Kidney epithelial cell (primary cell): ENCODE results near the gene SPCS2. TPM values are rescaled to one million over a fixed set of nuclear protein-coding genes. Genes with fewer than 3 reads are reported as not detected.

Source experiments
- DNase-seq: peaks from one replicate; pipeline ENCODE4 v3.0.0-alpha.2; 2010; ENCODE audit warnings: low read depth
- H3K27me3 ChIP-seq: 2 replicates; pipeline ENCODE4 v1.6.0; 2011; ENCODE audit warnings: low read length; ENCODE audit not compliant: control insufficient read depth, insufficient read depth
- H3K36me3 ChIP-seq: 2 replicates; pipeline ENCODE4 v1.5.1; 2011; ENCODE audit warnings: low read length; ENCODE audit not compliant: control insufficient read depth, insufficient read depth
- H3K4me3 ChIP-seq: 2 replicates; pipeline ENCODE4 v1.5.1; 2011; ENCODE audit warnings: low read depth, mild to moderate bottlenecking, control low read depth, low read length
- total RNA-seq: library from RNA; depleted of rRNA; stranded (reverse); fragments of >200 nt; gene quantifications from 2 replicates; pipeline ENCODE4 v1.2.3, GENCODE V29; 2015
- TF ChIP-seq, protein P1 (sequence below): IDR thresholded peaks from 2 replicates; pipeline ENCODE4 v1.5.1; 2011; ENCODE audit warnings: mild to moderate bottlenecking, moderate library complexity, low read length, control low read depth, inconsistent platforms; ENCODE audit not compliant: insufficient read depth, poor library complexity, severe bottlenecking

SPCS2 gene
- total RNA-seq, 1 donor from 2014 or later: 38.1 TPM

DNA sequence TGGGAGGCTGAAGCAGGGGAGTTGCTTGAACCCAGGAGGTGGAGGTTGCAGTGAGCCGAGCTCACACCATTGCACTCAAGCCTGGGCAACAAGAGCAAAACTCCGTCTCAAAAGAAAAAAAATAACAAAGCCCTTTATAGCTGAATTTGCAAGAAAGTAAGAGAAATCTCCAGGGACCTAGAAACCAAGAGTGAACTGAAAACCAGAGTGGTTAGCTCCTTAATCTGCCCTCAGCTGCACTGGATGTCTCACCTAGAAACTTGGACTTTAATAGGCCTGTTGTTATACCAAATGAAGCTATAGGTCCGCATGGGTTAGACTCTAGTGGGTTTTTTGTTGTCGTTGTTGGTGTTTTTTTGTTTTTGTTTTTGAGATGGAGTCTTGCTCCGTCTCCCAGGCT is 43.8 kb downstream of the SPCS2 start:
- TF ChIP-seq, protein P1, sequence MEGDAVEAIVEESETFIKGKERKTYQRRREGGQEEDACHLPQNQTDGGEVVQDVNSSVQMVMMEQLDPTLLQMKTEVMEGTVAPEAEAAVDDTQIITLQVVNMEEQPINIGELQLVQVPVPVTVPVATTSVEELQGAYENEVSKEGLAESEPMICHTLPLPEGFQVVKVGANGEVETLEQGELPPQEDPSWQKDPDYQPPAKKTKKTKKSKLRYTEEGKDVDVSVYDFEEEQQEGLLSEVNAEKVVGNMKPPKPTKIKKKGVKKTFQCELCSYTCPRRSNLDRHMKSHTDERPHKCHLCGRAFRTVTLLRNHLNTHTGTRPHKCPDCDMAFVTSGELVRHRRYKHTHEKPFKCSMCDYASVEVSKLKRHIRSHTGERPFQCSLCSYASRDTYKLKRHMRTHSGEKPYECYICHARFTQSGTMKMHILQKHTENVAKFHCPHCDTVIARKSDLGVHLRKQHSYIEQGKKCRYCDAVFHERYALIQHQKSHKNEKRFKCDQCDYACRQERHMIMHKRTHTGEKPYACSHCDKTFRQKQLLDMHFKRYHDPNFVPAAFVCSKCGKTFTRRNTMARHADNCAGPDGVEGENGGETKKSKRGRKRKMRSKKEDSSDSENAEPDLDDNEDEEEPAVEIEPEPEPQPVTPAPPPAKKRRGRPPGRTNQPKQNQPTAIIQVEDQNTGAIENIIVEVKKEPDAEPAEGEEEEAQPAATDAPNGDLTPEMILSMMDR: no peak

DNA sequence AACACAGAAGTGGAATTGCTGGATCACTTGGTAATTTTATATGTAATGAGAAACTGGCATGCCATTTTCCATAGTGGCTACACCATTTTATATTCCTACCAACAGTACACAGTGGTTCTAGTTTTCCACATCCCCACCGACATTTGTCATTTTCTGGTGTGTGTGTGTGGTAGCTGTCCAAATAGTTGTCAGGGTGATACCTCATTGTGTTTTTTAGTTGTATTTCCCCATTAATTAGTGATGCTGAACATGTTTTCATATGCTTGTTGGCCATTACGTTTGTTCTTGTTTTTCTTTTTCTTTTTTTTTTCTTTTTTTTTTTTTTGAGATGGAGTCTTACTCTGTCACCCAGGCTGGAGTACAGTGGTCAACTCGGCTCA is 51.9 kb downstream of the SPCS2 start:
- Histone ChIP-seq H3K27me3 (no peaks in the 10 kb centered on the region), H3K36me3 (peaks cover 2% of the 10 kb centered on the region), H3K4me3 (no peak overlapping the region)
- TF ChIP-seq, protein P1: no peak
- no peak for DNase-seq

More for the DNA sequence above, 43.8 kb downstream of the SPCS2 start:
- Histone ChIP-seq H3K36me3 (no peaks in the 10 kb centered on the region), H3K4me3 (no peak overlapping the region), H3K27me3 (no peaks in the 10 kb centered on the region)
- no peak for DNase-seq

DNA sequence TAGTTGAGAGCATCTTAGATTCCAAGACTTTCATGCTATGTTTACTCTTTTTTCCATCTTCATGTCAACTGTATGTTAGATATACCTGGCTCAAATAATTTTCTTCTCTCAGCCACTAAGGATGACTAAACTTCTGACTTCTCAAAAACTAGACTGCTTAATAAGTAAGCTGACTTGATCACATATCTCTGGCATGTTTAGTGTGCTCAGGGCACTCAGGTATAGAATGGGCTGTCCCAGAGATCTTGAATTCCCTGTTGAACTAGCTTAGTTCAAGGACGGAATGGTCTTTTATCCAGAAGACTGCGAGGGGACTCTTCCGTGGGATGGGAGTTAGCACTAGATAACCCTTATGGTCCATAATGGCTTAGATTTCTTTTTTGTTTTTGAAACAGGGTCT is 52.6 kb downstream of the SPCS2 start:
- Histone ChIP-seq H3K4me3 (no peak overlapping the region), H3K27me3 (no peaks in the 10 kb centered on the region), H3K36me3 (peaks cover 2% of the 10 kb centered on the region)
- DNase-seq: no peak
- TF ChIP-seq, protein P1: no peak

DNA sequence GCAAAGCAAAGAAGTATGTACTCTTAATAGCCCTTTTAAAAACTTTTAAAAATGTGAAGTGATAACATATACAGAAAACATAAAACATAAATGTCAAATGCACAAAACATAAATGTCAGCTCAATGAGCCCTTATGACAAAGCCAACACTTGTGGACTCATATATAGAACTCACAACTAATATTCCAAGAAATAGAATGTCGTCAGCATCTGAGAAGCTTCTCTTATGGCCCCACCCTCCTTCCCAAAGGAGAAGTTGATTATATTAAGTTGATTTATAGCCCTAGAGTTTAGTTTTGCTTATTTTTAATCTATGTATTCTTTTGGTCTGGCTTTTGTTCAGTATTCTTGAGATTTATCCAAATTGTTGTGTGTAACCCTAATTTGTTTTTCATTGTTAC is 53.5 kb downstream of the SPCS2 start:
- peaks cover 2% of the 10 kb centered on the region for H3K36me3 ChIP-seq
- TF ChIP-seq, protein P1: no peak
- DNase-seq: no peak
- H3K27me3 ChIP-seq: no peaks in the 10 kb centered on the region
- H3K4me3 ChIP-seq: no peak overlapping the region

DNA sequence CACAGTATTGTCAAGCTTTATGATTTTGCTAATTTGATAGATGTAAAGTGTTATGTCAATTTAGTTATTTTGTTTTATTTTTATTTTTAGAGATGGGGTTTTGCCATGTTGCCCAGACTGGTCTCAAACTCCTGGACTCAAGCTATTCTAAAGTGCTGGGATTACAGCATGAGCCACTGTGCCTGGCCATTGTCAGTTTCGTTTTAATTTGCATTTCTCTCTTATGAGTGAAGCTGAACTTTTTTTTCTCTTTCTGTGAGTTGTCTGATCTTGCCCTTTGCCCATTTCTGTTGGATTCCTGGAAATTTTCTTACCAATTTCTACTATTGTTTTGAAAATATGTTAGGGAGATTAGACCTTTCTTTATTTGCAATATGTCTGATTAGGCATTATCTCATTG is 55.1 kb downstream of the SPCS2 start:
- Histone ChIP-seq H3K36me3 (peaks cover 2% of the 10 kb centered on the region), H3K4me3 (no peak overlapping the region), H3K27me3 (no peaks in the 10 kb centered on the region)
- TF ChIP-seq, protein P1: no peak
- no peak for DNase-seq

DNA sequence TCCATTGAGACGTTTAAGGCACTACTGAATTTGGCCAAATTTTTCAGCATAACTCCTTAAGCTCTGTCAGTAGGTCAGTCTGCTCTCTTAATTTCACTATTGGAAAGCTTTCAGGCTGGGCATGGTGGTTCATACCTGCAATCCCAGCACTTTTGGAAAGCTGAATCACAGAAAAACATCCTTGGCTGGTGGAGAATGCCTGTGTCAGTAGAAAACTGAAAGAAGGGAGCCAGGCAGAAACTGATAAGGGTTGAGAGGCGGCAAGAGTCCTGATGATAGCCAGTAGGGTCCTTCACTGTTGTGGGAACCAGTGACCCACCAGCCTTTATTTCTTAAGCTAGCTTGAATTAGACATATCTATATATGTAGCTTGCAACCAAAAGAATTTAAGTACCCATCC is 62.3 kb downstream of the SPCS2 start:
- TF ChIP-seq, protein P1: no peak
- DNase-seq: no peak
- H3K27me3 ChIP-seq: no peaks in the 10 kb centered on the region
- no peak overlapping the region for H3K4me3 ChIP-seq
- no peaks in the 10 kb centered on the region for H3K36me3 ChIP-seq
